Breast epithelium (tissue), 4 donors: ENCODE measurements around the gene NKAIN1. TPM values are rescaled to one million over a fixed set of nuclear protein-coding genes. Genes with fewer than 3 reads are reported as not detected.
"Not testable (repeated sequence)": the region's sequence is repeated elsewhere in the genome, so short reads cannot be mapped to it uniquely, and the experiment has no call there.

Experiments used
- DNase-seq, 2 donors: peaks; one replicate each; pipeline ENCODE4 v3.0.0-alpha.2; 2019; ENCODE audit warnings: low spot score in 2 of 2
- H3K27ac ChIP-seq, 2 donors: fragments of 200-600 bp; sonication (generic) in 1 of 2; one replicate each; pipeline ENCODE4 v1.5.1; 2016 to 2019; ENCODE audit warnings: mild to moderate bottlenecking in 1 of 2
- H3K27me3 ChIP-seq, 2 donors: fragments of 200-600 bp; sonication (generic) in 1 of 2; one replicate each; pipeline versions ENCODE4 v1.5.1 to v1.6.0; 2017 to 2019; ENCODE audit warnings: control low read depth in 1 of 2, mild to moderate bottlenecking in 1 of 2
- H3K36me3 ChIP-seq: fragments of 200-600 bp; one replicate; pipeline ENCODE4 v1.5.1; 2019
- H3K4me1 ChIP-seq, 2 donors: fragments of 200-600 bp; sonication (generic); one replicate each; pipeline ENCODE4 v1.5.1; 2016 to 2019; ENCODE audit warnings: control low read depth in 1 of 2
- H3K4me3 ChIP-seq, 3 donors: fragments of 200-600 bp; sonication (generic); 1 replicate in 2 of 3; 2 replicates in 1 of 3; pipeline ENCODE4 v1.5.1; 2016 to 2019; ENCODE audit warnings: mild to moderate bottlenecking in 3 of 3, moderate library complexity in 2 of 3
- H3K9me3 ChIP-seq, 2 donors: fragments of 200-600 bp; sonication (generic) in 1 of 2; one replicate each; pipeline ENCODE4 v1.5.1; 2016 to 2019; ENCODE audit warnings: control low read depth in 1 of 2
- POLR2A ChIP-seq: fragments of 450-650 bp; IDR thresholded peaks from one replicate; pipeline ENCODE4 v1.6.1; 2016; ENCODE audit warnings: antibody characterized with exemption, mild to moderate bottlenecking, moderate library complexity
- POLR2AphosphoS5 ChIP-seq, 3 donors: sonication (generic); formaldehyde crosslinking; IDR thresholded peaks; one replicate each; pipeline ENCODE4 v1.6.1; 2017; ENCODE audit warnings: antibody characterized with exemption in 3 of 3
- intact Hi-C: fragments of 100-400 bp; cut with DNase I; formaldehyde crosslinking; loops from one replicate; pipeline ENCODE4 v1.15.1; 2023; ENCODE audit warnings: low total_unique reads
- total RNA-seq, 3 donors: library from RNA; depleted of rRNA; stranded (reverse); fragments of >200 nt; gene quantifications; one replicate each; pipeline ENCODE4 v1.1.0, GENCODE V29; 2016
- TF ChIP-seq, protein P1 (sequence below), 3 donors: fragments of 450-650 bp; IDR thresholded peaks; one replicate each; pipeline ENCODE4 v1.5.1; 2016 to 2017; ENCODE audit warnings: antibody characterized with exemption in 3 of 3, mild to moderate bottlenecking in 3 of 3, moderate library complexity in 3 of 3

The NKAIN1 gene
- total RNA-seq, 3 donors from 2014 or later = 0.16 to 2.0 TPM; not detected in 1

- no peak for TF ChIP-seq POLR2A
- TF ChIP-seq, protein P1, sequence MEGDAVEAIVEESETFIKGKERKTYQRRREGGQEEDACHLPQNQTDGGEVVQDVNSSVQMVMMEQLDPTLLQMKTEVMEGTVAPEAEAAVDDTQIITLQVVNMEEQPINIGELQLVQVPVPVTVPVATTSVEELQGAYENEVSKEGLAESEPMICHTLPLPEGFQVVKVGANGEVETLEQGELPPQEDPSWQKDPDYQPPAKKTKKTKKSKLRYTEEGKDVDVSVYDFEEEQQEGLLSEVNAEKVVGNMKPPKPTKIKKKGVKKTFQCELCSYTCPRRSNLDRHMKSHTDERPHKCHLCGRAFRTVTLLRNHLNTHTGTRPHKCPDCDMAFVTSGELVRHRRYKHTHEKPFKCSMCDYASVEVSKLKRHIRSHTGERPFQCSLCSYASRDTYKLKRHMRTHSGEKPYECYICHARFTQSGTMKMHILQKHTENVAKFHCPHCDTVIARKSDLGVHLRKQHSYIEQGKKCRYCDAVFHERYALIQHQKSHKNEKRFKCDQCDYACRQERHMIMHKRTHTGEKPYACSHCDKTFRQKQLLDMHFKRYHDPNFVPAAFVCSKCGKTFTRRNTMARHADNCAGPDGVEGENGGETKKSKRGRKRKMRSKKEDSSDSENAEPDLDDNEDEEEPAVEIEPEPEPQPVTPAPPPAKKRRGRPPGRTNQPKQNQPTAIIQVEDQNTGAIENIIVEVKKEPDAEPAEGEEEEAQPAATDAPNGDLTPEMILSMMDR (IDR thresholded peaks at IDR 0.05) = no peak
- no peak for TF ChIP-seq POLR2AphosphoS5 (IDR thresholded peaks at IDR 0.05)
- no peaks in the 10 kb centered on the region for H3K9me3 ChIP-seq
- H3K36me3 ChIP-seq = no peaks in the 10 kb centered on the region
- no peaks in the 10 kb centered on the region for H3K27me3 ChIP-seq
- H3K27ac ChIP-seq = no peak overlapping the region
- no peak overlapping the region for H3K4me3 ChIP-seq
- no peak for DNase-seq
- intact Hi-C loops = no loop called here
- no peaks in the 10 kb centered on the region for H3K4me1 ChIP-seq
Measured at GRCh38 chr1:31264790-31265386, 25.2 kb upstream of the NKAIN1 start.

- no peaks in the 10 kb centered on the region for H3K4me1 ChIP-seq
- no peaks in the 10 kb centered on the region for H3K9me3 ChIP-seq
- no peaks in the 10 kb centered on the region for H3K27me3 ChIP-seq
- no peak for DNase-seq
- no peak overlapping the region for H3K4me3 ChIP-seq
- H3K36me3 ChIP-seq = no peaks in the 10 kb centered on the region
- no peak overlapping the region for H3K27ac ChIP-seq
- no peak for TF ChIP-seq POLR2A
- no peak for TF ChIP-seq POLR2AphosphoS5 (IDR thresholded peaks at IDR 0.05)
- TF ChIP-seq, protein P1 (IDR thresholded peaks at IDR 0.05) = no peak
- intact Hi-C loops = no loop called here
Measured at GRCh38 chr1:31263408-31263807, 23.7 kb upstream of the NKAIN1 start.

GRCh38 chr1:31262393-31262792 is 22.7 kb upstream of the NKAIN1 start:
- H3K36me3 ChIP-seq, H3K4me1 ChIP-seq, H3K27ac ChIP-seq, H3K27me3 ChIP-seq, H3K9me3 ChIP-seq, H3K4me3 ChIP-seq, intact Hi-C loops, DNase-seq: not testable (repeated sequence)

DNA sequence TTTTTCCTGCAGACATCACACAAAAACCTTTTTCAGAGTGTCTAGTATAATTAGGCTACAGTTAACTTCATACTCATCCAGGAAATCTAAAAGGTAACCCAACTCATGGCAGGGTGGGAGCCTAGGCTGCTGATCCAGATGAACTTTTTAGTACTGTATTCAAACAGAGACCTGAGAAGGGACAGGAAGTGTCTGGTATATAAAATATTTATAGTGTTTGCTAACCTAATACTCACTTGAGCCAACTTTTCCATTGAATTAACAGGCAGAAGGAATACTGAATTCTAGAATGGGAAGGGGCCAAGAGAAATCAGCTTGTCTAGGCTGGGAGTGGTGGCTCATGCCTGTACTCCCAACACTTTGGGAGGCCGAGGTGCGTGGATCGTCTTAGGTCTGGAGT is 22.2 kb upstream of the NKAIN1 start:
- TF ChIP-seq, protein P1 (IDR thresholded peaks at IDR 0.05) = no peak
- no peak for TF ChIP-seq POLR2A
- TF ChIP-seq POLR2AphosphoS5 (IDR thresholded peaks at IDR 0.05) = no peak
- no peaks in the 10 kb centered on the region for H3K36me3 ChIP-seq
- H3K4me3 ChIP-seq = no peak overlapping the region
- no peaks in the 10 kb centered on the region for H3K27me3 ChIP-seq
- intact Hi-C loops = no loop called here
- H3K27ac ChIP-seq = no peak overlapping the region
- DNase-seq = no peak
- H3K9me3 ChIP-seq = no peaks in the 10 kb centered on the region
- H3K4me1 ChIP-seq = no peaks in the 10 kb centered on the region

- Histone ChIP-seq H3K4me3 (no peak overlapping the region), H3K9me3 (no peaks in the 10 kb centered on the region), H3K4me1 (no peaks in the 10 kb centered on the region), H3K27ac (no peak overlapping the region), H3K27me3 (no peaks in the 10 kb centered on the region), H3K36me3 (no peaks in the 10 kb centered on the region)
- no peak for DNase-seq
- TF ChIP-seq POLR2A (no peak), POLR2AphosphoS5 (IDR thresholded peaks at IDR 0.05) (no peak)
- TF ChIP-seq, protein P1 (IDR thresholded peaks at IDR 0.05) = no peak
- intact Hi-C loops = no loop called here
Measured at GRCh38 chr1:31259746-31260145, 20.1 kb upstream of the NKAIN1 start.

DNA sequence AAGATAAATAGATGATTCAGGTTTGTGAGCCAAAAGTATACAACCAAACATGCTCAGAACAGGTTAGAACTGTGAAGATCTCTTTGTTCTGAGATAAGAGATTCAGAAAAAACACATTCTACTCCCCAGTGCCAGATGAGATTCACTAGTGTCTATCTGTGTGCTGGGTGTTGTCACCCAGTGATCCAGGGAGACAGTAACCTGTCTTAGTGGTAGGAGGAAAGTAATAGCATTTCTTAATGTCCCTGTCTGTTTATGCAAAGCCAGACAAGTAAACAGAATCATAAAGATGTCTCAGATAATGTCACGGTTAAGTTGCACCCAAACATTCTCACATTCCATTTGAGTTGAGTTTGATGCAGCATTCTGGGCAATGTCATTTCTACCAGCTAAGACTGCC is 18.9 kb upstream of the NKAIN1 start:
- no peaks in the 10 kb centered on the region for H3K4me1 ChIP-seq
- no peaks in the 10 kb centered on the region for H3K27me3 ChIP-seq
- intact Hi-C loops = no loop called here
- TF ChIP-seq POLR2A (no peak), POLR2AphosphoS5 (IDR thresholded peaks at IDR 0.05) (no peak)
- TF ChIP-seq, protein P1 (IDR thresholded peaks at IDR 0.05) = no peak
- no peak for DNase-seq
- no peaks in the 10 kb centered on the region for H3K36me3 ChIP-seq
- no peaks in the 10 kb centered on the region for H3K9me3 ChIP-seq
- H3K27ac ChIP-seq = no peak overlapping the region
- no peak overlapping the region for H3K4me3 ChIP-seq
